Measurements from ENCODE around the gene ZNHIT1. TPM values are rescaled to one million over a fixed set of nuclear protein-coding genes. Genes with fewer than 3 reads are reported as not detected.
A peak's percentile ranks its signal among the peaks of the same experiment; 100 is the strongest.

Gene ZNHIT1
- polyA plus RNA-seq, 4 donors: 68.1 to 240 (median 163) TPM

DNA sequence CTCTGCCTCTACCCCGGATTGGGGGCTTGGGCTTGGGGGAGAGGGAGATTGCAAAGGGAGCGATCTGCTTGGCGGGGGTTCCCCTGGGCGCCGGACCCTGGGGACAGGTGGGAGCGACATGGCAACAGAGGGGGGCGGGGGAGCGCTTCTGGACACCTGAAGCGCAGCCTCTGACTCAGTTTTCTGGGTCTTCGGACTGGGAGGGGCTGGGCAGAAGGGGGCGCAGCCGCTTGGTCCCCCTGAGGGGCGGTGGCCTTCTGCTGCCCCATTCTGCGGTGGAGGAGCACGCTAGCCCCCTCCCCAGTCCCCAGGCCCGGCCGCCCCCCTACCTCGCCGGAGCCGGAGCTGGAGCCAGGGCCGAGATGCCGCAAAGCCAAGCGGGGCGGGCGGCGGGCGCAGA, 38.3 kb upstream of the ZNHIT1 start:
- no peaks in the 10 kb centered on the region for H3K9me3 ChIP-seq (ENCODE audit: control insufficient read depth in 2 of 2, insufficient read depth in 1 of 2, low read depth in 1 of 2, low read length in 1 of 2)
- DNase-seq: no peak
- H3K4me1 ChIP-seq (ENCODE audit: control insufficient read depth in 3 of 3, insufficient read depth in 2 of 3, low read depth in 1 of 3, low read length in 2 of 3): peaks cover 0 to 4% (median 3%) of the 10 kb centered on the region in 3 donors
- no peak for FAIRE-seq
- WGBS, 3 donors: 2 to 3% (median 3%) methylated on average over 19 to 27 of the region's 27 CpGs
- no peak overlapping the region for H3K27ac ChIP-seq (ENCODE audit: low read depth in 1 of 3, low read length in 2 of 3)
- peak overlapping the region in 1 of 3 donors; percentile 13 for H3K4me3 ChIP-seq (ENCODE audit: low read depth in 1 of 3, low read length in 3 of 3)
- no peaks in the 10 kb centered on the region for H3K36me3 ChIP-seq (ENCODE audit: control insufficient read depth in 3 of 3, insufficient read depth in 2 of 3, low read depth in 1 of 3, low read length in 3 of 3)
- peaks cover 10 to 73% (median 32%) of the 10 kb centered on the region in 3 donors for H3K27me3 ChIP-seq (ENCODE audit: control insufficient read depth in 3 of 3, insufficient read depth in 3 of 3, low read length in 3 of 3)

DNA sequence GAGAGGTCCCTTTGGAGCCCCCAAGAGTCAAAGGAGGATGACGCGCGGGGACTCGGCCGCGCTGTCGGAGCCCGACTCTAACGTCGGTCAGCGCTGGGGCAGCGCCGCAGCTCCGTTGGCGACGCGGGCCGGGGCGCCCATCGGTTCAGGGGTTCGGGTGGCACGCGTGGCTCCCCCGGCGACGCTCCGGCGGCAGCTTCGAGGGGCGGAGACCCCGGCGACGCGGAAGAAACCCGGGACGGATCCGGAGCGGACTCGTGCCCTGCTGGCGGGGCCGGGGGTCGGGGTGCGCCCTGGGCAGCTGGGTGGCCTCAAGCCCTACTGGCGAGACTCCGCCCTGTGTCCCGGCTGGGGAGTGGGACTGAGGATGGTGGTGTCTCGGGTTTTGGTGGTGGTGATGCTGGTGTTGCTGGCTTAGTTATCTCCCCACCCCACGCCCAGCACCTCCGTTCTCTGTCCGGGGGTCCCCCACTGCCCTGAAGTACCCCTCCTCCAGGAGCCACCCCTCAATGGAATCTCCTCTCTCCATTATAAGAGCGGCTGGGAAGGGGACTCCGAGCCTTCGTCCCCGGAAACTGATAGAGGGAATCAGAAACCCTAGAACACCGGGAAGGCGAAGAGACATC, 37.7 kb upstream of the ZNHIT1 start, which contains the start of gene NAT16:
Gene NAT16, minus strand, starts transcription at position 164 of the 626 bp plus-strand sequence. CDS start 5,486 bp downstream, outside the sequence.
- Histone ChIP-seq H3K36me3 (ENCODE audit: control insufficient read depth in 3 of 3, insufficient read depth in 2 of 3, low read depth in 1 of 3, low read length in 3 of 3) (no peaks in the 10 kb centered on the region), H3K9me3 (ENCODE audit: control insufficient read depth in 2 of 2, insufficient read depth in 1 of 2, low read depth in 1 of 2, low read length in 1 of 2) (no peaks in the 10 kb centered on the region), H3K4me3 (ENCODE audit: low read depth in 1 of 3, low read length in 3 of 3) (peak within 1 kb of the TSS in 1 of 3 donors; percentile 13), H3K27ac (ENCODE audit: low read depth in 1 of 3, low read length in 2 of 3) (no peak within 1 kb of the TSS), H3K27me3 (ENCODE audit: control insufficient read depth in 3 of 3, insufficient read depth in 3 of 3, low read length in 3 of 3) (peaks cover 10 to 68% (median 32%) of the 10 kb centered on the region in 3 donors), H3K4me1 (ENCODE audit: control insufficient read depth in 3 of 3, insufficient read depth in 2 of 3, low read depth in 1 of 3, low read length in 2 of 3) (peaks cover 0 to 7% (median 3%) of the 10 kb centered on the region in 3 donors)
- FAIRE-seq (no peak), DNase-seq (no peak)
- WGBS, 3 donors: 2 to 3% (median 3%) methylated on average over 21 to 56 of the region's 56 CpGs

DNA sequence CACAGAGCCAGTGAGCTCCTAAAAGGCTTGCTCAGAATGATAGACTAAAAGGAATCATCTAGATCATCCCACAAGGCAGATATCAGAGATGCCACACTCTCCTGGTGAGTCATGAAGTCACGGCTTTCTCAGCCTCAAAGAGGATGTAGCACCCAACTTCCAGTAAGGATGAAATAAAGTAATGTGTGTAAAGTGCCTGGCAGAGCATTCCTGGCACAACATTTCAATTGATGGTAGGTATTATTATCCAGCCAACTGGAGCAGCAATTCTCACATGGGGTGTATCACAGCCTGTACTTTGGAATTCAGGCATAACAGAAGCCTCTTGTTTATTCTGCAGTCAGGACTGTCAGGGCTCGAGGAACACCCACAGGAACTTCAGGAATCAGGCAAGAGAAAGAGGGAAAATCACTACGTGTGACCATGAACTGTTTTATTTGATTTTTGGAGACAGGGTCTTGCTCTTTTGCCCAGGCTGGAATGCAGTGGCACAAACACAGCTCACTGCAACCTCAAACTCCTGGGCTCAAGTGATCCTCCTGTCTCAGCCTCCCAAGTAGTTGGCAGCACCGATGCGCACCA, 32.6 kb upstream of the ZNHIT1 start:
- Histone ChIP-seq H3K4me3 (ENCODE audit: low read depth in 1 of 3, low read length in 3 of 3) (no peak overlapping the region), H3K36me3 (ENCODE audit: control insufficient read depth in 3 of 3, insufficient read depth in 2 of 3, low read depth in 1 of 3, low read length in 3 of 3) (peaks cover 0 to under 1% (median 0%) of the 10 kb centered on the region in 3 donors), H3K9me3 (ENCODE audit: control insufficient read depth in 2 of 2, insufficient read depth in 1 of 2, low read depth in 1 of 2, low read length in 1 of 2) (no peaks in the 10 kb centered on the region), H3K27ac (ENCODE audit: low read depth in 1 of 3, low read length in 2 of 3) (no peak overlapping the region), H3K4me1 (ENCODE audit: control insufficient read depth in 3 of 3, insufficient read depth in 2 of 3, low read depth in 1 of 3, low read length in 2 of 3) (peaks cover 0 to 8% (median 0%) of the 10 kb centered on the region in 3 donors), H3K27me3 (ENCODE audit: control insufficient read depth in 3 of 3, insufficient read depth in 3 of 3, low read length in 3 of 3) (peaks cover 2 to 18% (median 17%) of the 10 kb centered on the region in 3 donors)
- DNase-seq (peak; percentile 35 to 44), FAIRE-seq (no peak)
- WGBS, 3 donors: 43 to 52% (median 44%) methylated on average over 5 of the region's 5 CpGs

DNA sequence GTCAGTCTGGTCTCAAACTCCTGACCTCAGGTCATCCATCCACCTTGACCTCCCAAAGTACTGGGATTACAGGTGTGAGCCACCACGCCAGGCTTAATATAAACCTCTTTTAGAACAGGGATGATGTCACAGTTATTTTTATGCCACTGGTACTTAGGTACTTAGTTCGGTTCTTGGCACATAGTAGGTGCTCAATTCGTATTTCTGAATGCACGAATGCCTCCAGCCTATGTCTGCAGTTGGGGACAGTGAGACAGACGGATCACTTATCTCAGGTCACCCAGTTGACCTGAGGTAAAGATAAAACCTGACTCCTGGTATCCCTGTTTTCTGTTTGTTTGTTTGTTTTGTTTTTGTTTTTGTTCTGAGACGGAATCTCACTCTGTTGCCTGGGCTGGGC, 31.8 kb upstream of the ZNHIT1 start:
- 62 to 66% (median 64%) methylated on average over 6 of the region's 6 CpGs for WGBS, 3 donors
- FAIRE-seq: no peak

DNA sequence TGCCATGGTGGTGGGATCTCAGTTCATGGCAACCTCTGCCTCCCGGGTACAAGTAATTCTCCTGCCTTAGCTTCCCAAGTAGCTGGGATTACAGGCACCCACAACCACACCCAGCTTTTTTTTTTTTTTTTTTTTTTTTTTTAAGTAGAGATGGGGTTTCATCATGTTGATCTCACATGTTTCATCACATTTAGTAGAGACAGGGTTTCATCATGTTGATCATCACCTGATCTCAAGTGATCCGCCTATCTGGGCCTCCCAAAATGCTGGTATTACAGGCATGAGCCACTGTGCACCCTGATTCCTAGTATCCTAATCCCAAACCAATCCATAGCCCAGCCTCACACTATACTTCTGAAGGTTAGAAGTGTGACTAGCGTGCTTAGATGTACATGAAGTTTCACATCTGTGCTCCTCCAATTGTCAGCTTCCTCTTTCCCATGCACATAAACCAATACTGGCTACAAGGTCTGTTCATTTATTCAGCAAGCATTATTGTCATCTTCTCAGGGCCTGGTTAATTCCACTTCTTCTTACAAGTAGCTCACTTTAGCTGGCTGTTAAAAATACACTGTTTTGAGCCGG, 31.0 kb upstream of the ZNHIT1 start:
- WGBS, 3 donors: 73 to 94% (median 83%) methylated on average over 4 of the region's 4 CpGs
- H3K4me3 ChIP-seq (ENCODE audit: low read depth in 1 of 3, low read length in 3 of 3): no peak overlapping the region
- FAIRE-seq: no peak

More for the DNA sequence above, 31.8 kb upstream of the ZNHIT1 start:
- DNase-seq: no peak
- Histone ChIP-seq H3K36me3 (ENCODE audit: control insufficient read depth in 3 of 3, insufficient read depth in 2 of 3, low read depth in 1 of 3, low read length in 3 of 3) (peaks cover 0 to 5% (median 0%) of the 10 kb centered on the region in 3 donors), H3K4me3 (ENCODE audit: low read depth in 1 of 3, low read length in 3 of 3) (no peak overlapping the region), H3K27ac (ENCODE audit: low read depth in 1 of 3, low read length in 2 of 3) (no peak overlapping the region), H3K27me3 (ENCODE audit: control insufficient read depth in 3 of 3, insufficient read depth in 3 of 3, low read length in 3 of 3) (peaks cover 0 to 12% (median 9%) of the 10 kb centered on the region in 3 donors), H3K9me3 (ENCODE audit: control insufficient read depth in 2 of 2, insufficient read depth in 1 of 2, low read depth in 1 of 2, low read length in 1 of 2) (no peaks in the 10 kb centered on the region), H3K4me1 (ENCODE audit: control insufficient read depth in 3 of 3, insufficient read depth in 2 of 3, low read depth in 1 of 3, low read length in 2 of 3) (peaks cover 0 to 8% (median 0%) of the 10 kb centered on the region in 3 donors)

DNA sequence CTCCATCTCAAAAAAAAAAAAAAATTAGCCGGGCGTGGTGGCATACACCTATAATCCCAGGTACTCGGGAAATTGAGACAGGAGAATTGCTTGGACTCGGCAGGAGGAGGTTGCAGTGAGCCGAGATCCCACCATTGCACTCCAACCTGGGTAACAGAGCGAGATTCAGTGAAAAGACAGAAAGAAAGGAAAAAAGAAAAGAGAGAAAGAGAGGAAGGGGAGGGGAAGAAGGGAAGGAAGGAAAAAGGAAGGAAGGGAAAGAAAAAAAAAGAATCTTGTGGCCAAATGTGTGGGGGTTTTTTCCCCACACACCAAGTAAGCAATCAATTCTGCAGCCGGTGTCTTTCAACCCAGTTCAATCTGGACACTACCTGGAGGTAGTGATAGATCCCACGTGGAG, 28.9 kb upstream of the ZNHIT1 start:
- Histone ChIP-seq H3K27ac (ENCODE audit: low read depth in 1 of 3, low read length in 2 of 3) (no peak overlapping the region), H3K27me3 (ENCODE audit: control insufficient read depth in 3 of 3, insufficient read depth in 3 of 3, low read length in 3 of 3) (peaks cover 0 to 6% (median 0%) of the 10 kb centered on the region in 3 donors), H3K4me3 (ENCODE audit: low read depth in 1 of 3, low read length in 3 of 3) (no peak overlapping the region), H3K9me3 (ENCODE audit: control insufficient read depth in 2 of 2, insufficient read depth in 1 of 2, low read depth in 1 of 2, low read length in 1 of 2) (no peaks in the 10 kb centered on the region), H3K36me3 (ENCODE audit: control insufficient read depth in 3 of 3, insufficient read depth in 2 of 3, low read depth in 1 of 3, low read length in 3 of 3) (peaks cover 0 to 5% (median 0%) of the 10 kb centered on the region in 3 donors), H3K4me1 (ENCODE audit: control insufficient read depth in 3 of 3, insufficient read depth in 2 of 3, low read depth in 1 of 3, low read length in 2 of 3) (peaks cover 0 to 11% (median 0%) of the 10 kb centered on the region in 3 donors)
- DNase-seq (no peak), FAIRE-seq (no peak)
- 67 to 78% (median 75%) methylated on average over 8 of the region's 8 CpGs for WGBS, 3 donors

More for the DNA sequence above, 31.0 kb upstream of the ZNHIT1 start:
- Histone ChIP-seq H3K27ac (ENCODE audit: low read depth in 1 of 3, low read length in 2 of 3) (no peak overlapping the region), H3K4me1 (ENCODE audit: control insufficient read depth in 3 of 3, insufficient read depth in 2 of 3, low read depth in 1 of 3, low read length in 2 of 3) (peaks cover 0 to 9% (median 0%) of the 10 kb centered on the region in 3 donors), H3K27me3 (ENCODE audit: control insufficient read depth in 3 of 3, insufficient read depth in 3 of 3, low read length in 3 of 3) (peaks cover 0 to 12% (median 3%) of the 10 kb centered on the region in 3 donors), H3K36me3 (ENCODE audit: control insufficient read depth in 3 of 3, insufficient read depth in 2 of 3, low read depth in 1 of 3, low read length in 3 of 3) (peaks cover 0 to 5% (median 0%) of the 10 kb centered on the region in 3 donors), H3K9me3 (ENCODE audit: control insufficient read depth in 2 of 2, insufficient read depth in 1 of 2, low read depth in 1 of 2, low read length in 1 of 2) (no peaks in the 10 kb centered on the region)
- no peak for DNase-seq

DNA sequence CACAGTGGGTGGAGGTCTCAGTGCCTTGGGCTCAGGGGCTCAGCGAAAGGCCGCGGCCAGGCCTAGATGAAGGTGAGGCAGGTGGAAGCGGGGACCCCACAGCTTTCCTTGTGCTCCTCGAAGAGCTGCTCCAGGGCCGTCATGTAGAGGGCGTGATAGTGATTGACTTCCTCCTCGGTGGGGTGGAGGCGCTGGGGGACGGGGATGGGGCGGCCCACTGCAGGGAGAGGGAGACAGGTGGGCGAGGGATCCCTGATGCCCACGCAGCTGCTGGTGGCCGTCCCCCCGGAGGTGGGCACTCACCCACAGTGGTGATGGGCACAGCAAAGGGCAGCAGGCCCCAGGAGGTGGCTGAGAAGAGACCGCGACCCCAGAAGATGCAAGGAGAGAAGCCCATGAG, 22.1 kb upstream of the ZNHIT1 start:
- DNase-seq: no peak
- Histone ChIP-seq H3K4me3 (ENCODE audit: low read depth in 1 of 3, low read length in 3 of 3) (no peak overlapping the region), H3K27ac (ENCODE audit: low read depth in 1 of 3, low read length in 2 of 3) (no peak overlapping the region), H3K27me3 (ENCODE audit: control insufficient read depth in 3 of 3, insufficient read depth in 3 of 3, low read length in 3 of 3) (peaks cover 0 to 5% (median 4%) of the 10 kb centered on the region in 3 donors), H3K36me3 (ENCODE audit: control insufficient read depth in 3 of 3, insufficient read depth in 2 of 3, low read depth in 1 of 3, low read length in 3 of 3) (peaks cover 0 to 34% (median 0%) of the 10 kb centered on the region in 3 donors), H3K4me1 (ENCODE audit: control insufficient read depth in 3 of 3, insufficient read depth in 2 of 3, low read depth in 1 of 3, low read length in 2 of 3) (peaks cover 0 to 16% (median 0%) of the 10 kb centered on the region in 3 donors), H3K9me3 (ENCODE audit: control insufficient read depth in 2 of 2, insufficient read depth in 1 of 2, low read depth in 1 of 2, low read length in 1 of 2) (no peaks in the 10 kb centered on the region)
- FAIRE-seq: no peak
- 86 to 92% (median 87%) methylated on average over 14 to 17 of the region's 17 CpGs for WGBS, 3 donors

DNA sequence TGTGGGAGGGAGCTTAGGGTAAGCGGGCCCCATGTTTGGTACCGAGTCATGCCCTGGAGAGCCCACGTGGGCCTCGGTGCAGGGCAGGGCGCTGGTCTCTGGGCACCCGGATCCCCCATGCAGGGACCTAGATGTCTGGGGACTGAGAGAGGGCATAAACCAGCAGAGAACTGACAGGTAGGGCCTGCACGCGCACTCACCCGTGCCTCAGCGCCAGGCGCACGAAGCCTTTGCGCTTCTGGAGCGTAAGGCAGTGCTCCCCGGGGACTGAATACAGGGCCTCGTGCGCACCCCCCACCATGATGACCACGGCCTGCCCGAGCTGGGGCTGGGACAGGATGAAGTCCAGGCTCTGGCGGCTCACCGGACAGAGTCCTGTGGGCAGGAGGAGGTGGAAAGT, 20.0 kb upstream of the ZNHIT1 start:
- DNase-seq (no peak), FAIRE-seq (no peak)
- Histone ChIP-seq H3K4me3 (ENCODE audit: low read depth in 1 of 3, low read length in 3 of 3) (no peak overlapping the region), H3K36me3 (ENCODE audit: control insufficient read depth in 3 of 3, insufficient read depth in 2 of 3, low read depth in 1 of 3, low read length in 3 of 3) (peaks cover 0 to 32% (median 0%) of the 10 kb centered on the region in 3 donors), H3K27me3 (ENCODE audit: control insufficient read depth in 3 of 3, insufficient read depth in 3 of 3, low read length in 3 of 3) (peaks cover 0 to 12% (median 9%) of the 10 kb centered on the region in 3 donors), H3K9me3 (ENCODE audit: control insufficient read depth in 2 of 2, insufficient read depth in 1 of 2, low read depth in 1 of 2, low read length in 1 of 2) (no peaks in the 10 kb centered on the region), H3K27ac (ENCODE audit: low read depth in 1 of 3, low read length in 2 of 3) (no peak overlapping the region), H3K4me1 (ENCODE audit: control insufficient read depth in 3 of 3, insufficient read depth in 2 of 3, low read depth in 1 of 3, low read length in 2 of 3) (peaks cover 0 to 20% (median 0%) of the 10 kb centered on the region in 3 donors)
- WGBS, 3 donors: 75 to 88% (median 86%) methylated on average over 21 of the region's 21 CpGs
